Suprapubic skin (tissue), 4 donors: ENCODE results near the gene MAP1B. TPM values are rescaled to one million over a fixed set of nuclear protein-coding genes. Genes with fewer than 3 reads are reported as not detected.

ENCODE experiments used
- DNase-seq, 2 donors: peaks; one replicate each; pipeline ENCODE4 v3.0.0-alpha.2; 2019; ENCODE audit warnings: low spot score in 2 of 2
- H3K27ac ChIP-seq: fragments of 200-600 bp; sonication (generic); one replicate; pipeline ENCODE4 v1.5.1; 2019
- H3K27me3 ChIP-seq: fragments of 200-600 bp; sonication (generic); one replicate; pipeline ENCODE4 v1.5.1; 2019
- H3K36me3 ChIP-seq: fragments of 200-600 bp; sonication (generic); one replicate; pipeline ENCODE4 v1.5.1; 2019
- H3K4me1 ChIP-seq: fragments of 200-600 bp; sonication (generic); one replicate; pipeline ENCODE4 v1.5.1; 2019
- H3K4me3 ChIP-seq: fragments of 200-600 bp; sonication (generic); one replicate; pipeline ENCODE4 v1.5.1; 2019; ENCODE audit warnings: mild to moderate bottlenecking
- H3K9me3 ChIP-seq: fragments of 200-600 bp; sonication (generic); one replicate; pipeline ENCODE4 v1.5.1; 2019
- CTCF ChIP-seq, 2 donors: fragments of 200-600 bp in 1 of 2; fragments of 450-650 bp in 1 of 2; sonication (generic) in 1 of 2; IDR thresholded peaks; one replicate each; pipeline ENCODE4 v1.5.1; 2016 to 2019; ENCODE audit warnings: antibody characterized with exemption in 2 of 2, mild to moderate bottlenecking in 1 of 2, moderate library complexity in 1 of 2
- EP300 ChIP-seq: sonication (generic); formaldehyde crosslinking; IDR thresholded peaks from one replicate; pipeline ENCODE4 v1.6.1; 2017; ENCODE audit warnings: antibody characterized with exemption
- POLR2A ChIP-seq, 2 donors: fragments of 450-650 bp; IDR thresholded peaks; one replicate each; pipeline ENCODE4 v1.6.1; 2017; ENCODE audit warnings: antibody characterized with exemption in 2 of 2, mild to moderate bottlenecking in 2 of 2, moderate library complexity in 2 of 2
- POLR2AphosphoS5 ChIP-seq, 3 donors: sonication (generic); formaldehyde crosslinking; IDR thresholded peaks; one replicate each; pipeline ENCODE4 v1.6.1; 2017; ENCODE audit warnings: antibody characterized with exemption in 3 of 3
- WGBS: methylation state at CpG from one replicate; pipeline ENCODE4 v1.1.5; 2018; 5-methylcytosine and 5-hydroxymethylcytosine counted together
- total RNA-seq, 4 donors: library from RNA; depleted of rRNA; stranded (reverse); fragments of >200 nt; gene quantifications; one replicate each; pipeline ENCODE4 v1.1.0, GENCODE V29; 2016

MAP1B gene
- total RNA-seq, 4 donors from 2014 or later = 38.1 to 172 (median 67.5) TPM

- Histone ChIP-seq H3K4me1 (peaks cover 27% of the 10 kb centered on the region), H3K4me3 (no peak overlapping the region), H3K27me3 (no peaks in the 10 kb centered on the region), H3K27ac (no peak overlapping the region), H3K9me3 (no peaks in the 10 kb centered on the region), H3K36me3 (no peaks in the 10 kb centered on the region)
- DNase-seq = no peak
- 93% methylated on average over 2 of the region's 2 CpGs for WGBS
- TF ChIP-seq CTCF (IDR thresholded peaks at IDR 0.05) (no peak), POLR2A (IDR thresholded peaks at IDR 0.05) (no peak), POLR2AphosphoS5 (IDR thresholded peaks at IDR 0.05) (no peak), EP300 (no peak)
Observed at GRCh38 chr5:72244862-72245371, 137.6 kb downstream of the MAP1B start.

GRCh38 chr5:72245546-72245945 lies 138.3 kb downstream of the MAP1B start:
- no peak for DNase-seq
- 90% methylated on average over 1 of the region's 1 CpG for whole genome bisulfite sequencing
- H3K9me3 ChIP-seq = no peaks in the 10 kb centered on the region
- no peaks in the 10 kb centered on the region for H3K27me3 ChIP-seq
- no peak overlapping the region for H3K27ac ChIP-seq
- no peaks in the 10 kb centered on the region for H3K36me3 ChIP-seq
- H3K4me3 ChIP-seq = no peak overlapping the region
- peaks cover 27% of the 10 kb centered on the region for H3K4me1 ChIP-seq
- TF ChIP-seq EP300 = no peak
- TF ChIP-seq POLR2A (IDR thresholded peaks at IDR 0.05) = no peak
- no peak for TF ChIP-seq POLR2AphosphoS5 (IDR thresholded peaks at IDR 0.05)
- TF ChIP-seq CTCF (IDR thresholded peaks at IDR 0.05) = no peak

- 66% methylated on average over 3 of the region's 3 CpGs for WGBS
- TF ChIP-seq EP300 (no peak), CTCF (IDR thresholded peaks at IDR 0.05) (no peak), POLR2AphosphoS5 (IDR thresholded peaks at IDR 0.05) (no peak), POLR2A (IDR thresholded peaks at IDR 0.05) (no peak)
- no peaks in the 10 kb centered on the region for H3K27me3 ChIP-seq
- no peak overlapping the region for H3K4me3 ChIP-seq
- peaks cover 27% of the 10 kb centered on the region for H3K4me1 ChIP-seq
- H3K9me3 ChIP-seq = no peaks in the 10 kb centered on the region
- no peaks in the 10 kb centered on the region for H3K36me3 ChIP-seq
- no peak overlapping the region for H3K27ac ChIP-seq
- DNase-seq = no peak
Observed at GRCh38 chr5:72245951-72246532, 138.8 kb downstream of the MAP1B start.

GRCh38 chr5:72246954-72247442 lies 139.7 kb downstream of the MAP1B start:
- no peak for TF ChIP-seq CTCF (IDR thresholded peaks at IDR 0.05)
- TF ChIP-seq POLR2A (IDR thresholded peaks at IDR 0.05) = no peak
- TF ChIP-seq POLR2AphosphoS5 (IDR thresholded peaks at IDR 0.05) = no peak
- TF ChIP-seq EP300 = no peak
- no peak overlapping the region for H3K27ac ChIP-seq
- 60% methylated on average over 4 of the region's 4 CpGs for WGBS

GRCh38 chr5:72248410-72248981 lies 141.2 kb downstream of the MAP1B start:
- no peaks in the 10 kb centered on the region for H3K27me3 ChIP-seq
- peaks cover 35% of the 10 kb centered on the region for H3K4me1 ChIP-seq
- H3K4me3 ChIP-seq = no peak overlapping the region
- no peaks in the 10 kb centered on the region for H3K9me3 ChIP-seq
- WGBS = 65% methylated on average over 2 of the region's 2 CpGs
- no peaks in the 10 kb centered on the region for H3K36me3 ChIP-seq
- peak overlapping the region; percentile 20 for H3K27ac ChIP-seq
- no peak for TF ChIP-seq EP300
- no peak for TF ChIP-seq POLR2AphosphoS5 (IDR thresholded peaks at IDR 0.05)
- TF ChIP-seq POLR2A (IDR thresholded peaks at IDR 0.05) = no peak
- no peak for TF ChIP-seq CTCF (IDR thresholded peaks at IDR 0.05)
- DNase-seq = peak in 1 of 2 donors; percentile 65

More at GRCh38 chr5:72246954-72247442, 139.7 kb downstream of the MAP1B start:
- H3K27me3 ChIP-seq = no peaks in the 10 kb centered on the region
- no peaks in the 10 kb centered on the region for H3K9me3 ChIP-seq
- no peak for DNase-seq
- H3K4me1 ChIP-seq = peaks cover 27% of the 10 kb centered on the region
- H3K4me3 ChIP-seq = no peak overlapping the region
- H3K36me3 ChIP-seq = no peaks in the 10 kb centered on the region
